Fibroblast of skin of right biceps (primary cell): ENCODE results near the gene MXI1.
A peak's percentile ranks its signal among the peaks of the same experiment; 100 is the strongest.
"Not testable (repeated sequence)": the region's sequence is repeated elsewhere in the genome, so short reads cannot be mapped to it uniquely, and the experiment has no call there.

Source experiments
- DNase-seq: peaks from one replicate; pipeline ENCODE4 v3.0.0-alpha.2; 2013

The MXI1 gene

DNA sequence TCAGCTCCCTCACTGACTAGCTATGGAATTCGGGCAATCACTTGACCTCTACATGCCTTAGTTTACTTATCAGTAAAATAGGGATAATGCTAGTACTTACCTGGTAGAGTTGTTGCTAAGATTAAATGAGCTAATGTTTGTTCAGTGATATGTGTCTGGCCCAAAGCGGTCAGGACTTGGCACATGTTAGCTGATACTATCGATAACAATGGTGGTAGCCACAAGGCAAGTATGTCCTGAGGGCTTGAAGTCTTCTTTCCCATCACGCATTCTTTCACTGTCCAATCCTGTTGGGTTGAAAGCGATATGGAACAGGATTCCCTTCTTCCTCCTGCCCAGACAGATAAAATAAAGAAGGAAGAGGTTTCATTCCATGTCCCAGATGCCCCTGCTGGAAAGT lies 25.5 kb upstream of the MXI1 start:
- no peak for DNase-seq

DNA sequence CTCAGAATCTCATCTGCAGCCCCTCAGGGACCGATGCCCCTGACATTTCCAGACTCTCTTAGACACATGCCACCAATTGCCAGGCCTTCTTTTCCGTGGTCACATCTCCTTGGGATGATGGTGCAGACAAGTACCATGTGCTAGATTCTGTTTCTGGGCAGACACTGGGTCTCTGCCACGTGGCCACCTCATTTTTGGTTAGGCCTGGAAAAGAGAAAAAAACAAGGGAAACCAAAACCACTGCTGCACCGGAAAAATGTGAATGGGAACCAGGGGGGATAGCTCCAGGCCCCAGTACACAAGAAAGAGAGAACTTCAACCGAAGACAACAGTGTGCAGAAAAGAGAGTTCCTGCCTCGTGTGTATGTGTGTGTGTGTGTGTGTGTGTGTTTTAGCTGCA lies 23.0 kb upstream of the MXI1 start:
- DNase-seq: no peak

GRCh38 chr10:110185646-110186182 lies 21.7 kb upstream of the MXI1 start:
- DNase-seq: not testable (repeated sequence)

- DNase-seq: no peak
Measured at GRCh38 chr10:110190170-110190569, 17.2 kb upstream of the MXI1 start.

DNA sequence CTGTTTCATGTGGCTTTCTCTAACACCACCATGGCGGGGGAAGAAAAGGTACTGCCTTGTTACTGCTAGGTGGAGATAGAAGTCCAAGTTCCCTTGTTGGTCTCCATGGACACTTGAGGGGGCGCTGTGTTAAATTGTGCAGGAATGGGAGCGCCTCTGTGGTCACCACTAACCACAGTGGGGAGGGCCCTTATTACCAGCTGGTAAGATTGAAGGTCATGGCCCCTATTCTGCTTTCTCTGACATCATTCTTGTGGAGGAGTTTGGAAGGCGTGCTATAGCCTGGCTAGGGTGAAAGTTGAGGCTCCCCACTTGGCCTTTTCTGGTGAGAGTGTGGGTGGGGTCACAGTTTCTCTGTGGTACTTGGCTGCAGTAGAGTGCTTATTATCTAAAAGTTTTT lies 14.9 kb upstream of the MXI1 start:
- DNase-seq: no peak

DNA sequence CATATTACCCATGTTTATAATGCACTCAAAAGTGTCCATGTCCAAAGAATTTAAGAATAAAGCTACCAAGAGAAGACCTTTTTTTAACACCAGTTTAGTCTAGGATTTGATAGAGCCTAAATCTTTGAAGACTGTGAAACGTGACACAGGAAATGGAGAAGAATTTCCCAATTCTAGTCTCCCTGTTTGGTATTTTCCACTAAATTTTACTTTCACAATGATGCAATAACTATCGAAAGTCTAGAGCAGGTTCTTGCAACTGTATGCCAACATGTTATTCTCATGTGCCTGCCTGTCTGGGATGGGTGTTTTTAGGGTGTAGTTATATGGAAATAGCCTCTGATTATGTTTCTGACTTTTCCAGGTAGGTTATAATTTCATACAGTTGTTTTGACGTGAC lies 6.9 kb upstream of the MXI1 start:
- DNase-seq: no peak

DNA sequence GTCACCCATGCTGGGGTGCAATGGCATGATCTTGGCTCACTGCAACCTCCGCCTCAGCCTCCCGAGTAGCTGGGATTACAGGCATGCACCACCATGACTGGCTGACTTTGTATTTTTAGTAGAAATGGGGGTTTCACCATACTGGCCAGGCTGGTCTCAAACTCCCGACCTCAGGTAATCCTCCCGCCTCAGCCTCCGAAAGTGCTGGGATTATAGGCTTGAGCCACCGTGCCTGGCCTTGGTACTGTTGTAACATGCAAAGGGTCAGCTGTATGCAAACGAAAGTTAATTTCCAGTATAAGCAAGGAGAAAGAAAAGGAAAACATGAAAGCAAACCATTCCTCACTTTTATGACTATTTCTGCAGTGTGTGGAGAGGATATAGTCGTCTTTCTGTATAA lies 6.4 kb upstream of the MXI1 start:
- not testable (repeated sequence) for DNase-seq

GRCh38 chr10:110203500-110204455 lies 3.6 kb upstream of the MXI1 start:
- no peak for DNase-seq

DNA sequence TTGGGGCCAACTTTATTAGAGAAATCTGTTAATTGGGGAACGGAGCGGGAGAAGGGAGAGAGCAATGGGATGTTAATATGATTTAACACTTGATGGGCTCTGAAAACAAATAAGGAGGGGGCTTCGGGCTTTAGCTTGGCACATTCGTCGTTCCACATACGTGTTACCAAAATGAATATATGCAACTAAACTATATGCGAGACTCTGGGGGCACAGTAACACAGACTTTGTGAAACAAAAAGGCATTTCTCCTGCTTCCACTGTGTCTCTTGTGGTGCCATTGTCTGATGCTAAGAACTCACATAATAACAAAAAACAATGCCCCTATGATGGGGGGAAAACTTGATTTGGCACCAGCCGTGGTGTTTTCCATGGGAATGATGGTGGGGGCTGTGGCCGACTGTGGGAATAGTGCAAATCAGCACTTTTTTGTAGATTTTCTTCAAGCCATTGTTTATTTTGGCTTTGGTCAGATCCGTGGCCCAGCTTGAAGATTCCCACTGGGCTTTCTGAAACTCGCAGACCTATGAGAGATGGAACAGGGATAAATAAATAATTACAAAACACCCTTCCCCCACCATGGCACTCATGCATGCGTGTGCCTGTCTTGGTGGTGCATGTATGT lies 2.2 kb upstream of the MXI1 start:
- no peak for DNase-seq

GRCh38 chr10:110207805-110208613 lies 604 bp downstream of the MXI1 start:
- peak; percentile 37 for DNase-seq

GRCh38 chr10:110208614-110209453 lies 1.4 kb downstream of the MXI1 start:
- peak; percentile 59 for DNase-seq

- peak; percentile 89 for DNase-seq
Measured at GRCh38 chr10:110209454-110209925, 2.1 kb downstream of the MXI1 start.

- peak; percentile 69 for DNase-seq
Measured at GRCh38 chr10:110209926-110210673, 2.7 kb downstream of the MXI1 start.

- DNase-seq: peak; percentile 99
Measured at GRCh38 chr10:110210674-110211464, 3.5 kb downstream of the MXI1 start.

- no peak for DNase-seq
Measured at GRCh38 chr10:110211465-110211843, 4.0 kb downstream of the MXI1 start.

GRCh38 chr10:110212119-110213006 lies 5.0 kb downstream of the MXI1 start:
- no peak for DNase-seq

DNA sequence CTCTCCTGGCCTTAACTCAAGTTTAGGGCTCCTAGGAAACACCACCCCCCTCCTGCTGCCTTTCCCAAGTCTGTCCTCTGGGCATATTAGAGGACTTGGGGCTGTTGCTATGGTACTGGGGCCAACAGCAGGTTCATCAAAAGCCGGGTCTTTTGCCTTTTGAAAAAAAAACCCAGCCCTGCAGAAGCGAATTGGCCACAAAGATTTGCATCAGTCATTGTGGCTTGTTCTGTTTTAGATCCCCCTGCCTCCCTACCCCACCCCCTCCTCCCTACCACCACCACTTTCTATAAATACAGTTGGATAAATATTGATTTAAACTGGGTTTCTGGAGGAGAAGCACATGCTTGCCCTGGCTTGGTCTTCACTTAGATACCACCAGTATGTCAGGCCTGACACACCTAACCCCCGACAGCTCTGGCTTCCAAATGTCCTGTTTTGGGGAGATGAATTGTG lies 7.0 kb downstream of the MXI1 start:
- DNase-seq: peak; percentile 63

- no peak for DNase-seq
Measured at GRCh38 chr10:110215286-110216170, 8.1 kb downstream of the MXI1 start.
